Activated T-cell treated with anti-CD3 and anti-CD28 coated beads, Interleukin-2, amount 50 U/mL, for 72 hours (primary cell): ENCODE data around the gene NKG7. TPM values are rescaled to one million over a fixed set of nuclear protein-coding genes. Genes with fewer than 3 reads are reported as not detected.

Experiments used
- ATAC-seq, 2 donors: fragments of 150-1000 bp; cut with Tn5 transposase; replicated peaks in 1 of 2; 2 replicates each; pipeline ENCODE4 v1.10.0; 2021; ENCODE audit warnings: moderate library complexity in 2 of 2, mild to moderate bottlenecking in 1 of 2
- DNase-seq, 2 donors: peaks; one replicate each; pipeline ENCODE4 v3.0.0; 2021 to 2022; ENCODE audit warnings: mixed read lengths in 1 of 2
- H3K27ac Mint-ChIP-seq: one replicate; pipeline ENCODE4 v1.8.0; 2022; ENCODE audit warnings: mild to moderate bottlenecking, moderate library complexity, mixed read lengths
- H3K27me3 Mint-ChIP-seq: one replicate; pipeline ENCODE4 v1.8.0; 2022; ENCODE audit warnings: low read depth, mixed read lengths
- H3K36me3 Mint-ChIP-seq, 2 donors: one replicate each; pipeline ENCODE4 v1.8.0; 2022; ENCODE audit warnings: mixed read lengths in 2 of 2, mild to moderate bottlenecking in 1 of 2; ENCODE audit not compliant: insufficient read depth in 2 of 2
- H3K4me1 Mint-ChIP-seq: one replicate; pipeline ENCODE4 v1.8.0; 2022; ENCODE audit warnings: low read depth, mixed read lengths
- H3K4me3 Mint-ChIP-seq, 2 donors: one replicate each; pipeline ENCODE4 v1.8.0; 2022; ENCODE audit warnings: mild to moderate bottlenecking in 2 of 2, mixed read lengths in 2 of 2, moderate library complexity in 2 of 2
- H3K9me3 Mint-ChIP-seq, 2 donors: one replicate each; pipeline ENCODE4 v1.8.0; 2022; ENCODE audit warnings: mixed read lengths in 2 of 2
- total RNA-seq, 2 donors: library from RNA; stranded (reverse); gene quantifications; one replicate each; pipeline ENCODE4 v1.2.3, GENCODE V29; 2022

NKG7 gene
- total RNA-seq, 2 donors from 2014 or later, result 190 to 261 TPM

- no peak overlapping the region for H3K27ac Mint-ChIP-seq
- H3K27me3 Mint-ChIP-seq, result peaks cover 6% of the 10 kb centered on the region
- ATAC-seq (no peak), DNase-seq (no peak)
- no peak overlapping the region for H3K4me3 Mint-ChIP-seq
- peaks cover 12% of the 10 kb centered on the region for H3K4me1 Mint-ChIP-seq
- H3K36me3 Mint-ChIP-seq, result no peaks in the 10 kb centered on the region
- no peaks in the 10 kb centered on the region for H3K9me3 Mint-ChIP-seq
Observed at GRCh38 chr19:51337141-51337860, 35.2 kb downstream of the NKG7 start.

DNA sequence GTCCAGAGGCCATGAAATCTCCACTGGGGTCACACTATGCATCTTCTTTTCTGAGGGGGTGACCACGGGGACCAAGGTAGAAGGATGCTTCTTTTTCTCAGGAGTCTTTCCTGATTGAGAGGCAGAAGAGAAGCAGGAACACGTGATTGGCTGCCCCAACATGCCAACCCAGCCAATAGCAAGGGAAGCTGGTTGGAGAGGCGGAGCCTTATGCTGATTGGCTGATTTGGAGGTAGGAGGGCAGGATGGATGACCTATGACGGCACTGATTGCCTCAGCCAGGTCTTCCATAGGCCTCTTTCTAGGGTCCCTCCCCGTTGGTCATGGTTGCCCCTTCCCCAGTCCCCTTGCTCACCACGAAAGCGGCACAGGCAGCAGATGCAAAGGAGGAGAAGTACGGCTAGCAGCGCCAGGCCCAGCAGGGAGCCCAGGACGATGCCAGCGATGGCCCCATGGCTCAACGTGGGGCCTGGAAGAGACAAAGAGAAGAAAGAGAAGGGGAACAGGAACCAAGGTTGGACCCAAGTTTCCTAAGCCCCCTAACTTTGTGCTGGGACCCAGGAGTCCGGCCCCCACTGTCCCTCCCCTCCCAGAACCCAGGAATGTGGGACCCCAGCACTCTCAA, 38.5 kb downstream of the NKG7 start:
- ATAC-seq (no peak), DNase-seq (no peak)
- no peak overlapping the region for H3K27ac Mint-ChIP-seq
- peaks cover 28% of the 10 kb centered on the region for H3K27me3 Mint-ChIP-seq
- peaks cover 0 to 2% of the 10 kb centered on the region in 2 donors for H3K9me3 Mint-ChIP-seq
- no peak overlapping the region for H3K4me3 Mint-ChIP-seq
- H3K36me3 Mint-ChIP-seq, result peaks cover 7% of the 10 kb centered on the region in 2 donors
- H3K4me1 Mint-ChIP-seq, result peaks cover 4% of the 10 kb centered on the region

DNA sequence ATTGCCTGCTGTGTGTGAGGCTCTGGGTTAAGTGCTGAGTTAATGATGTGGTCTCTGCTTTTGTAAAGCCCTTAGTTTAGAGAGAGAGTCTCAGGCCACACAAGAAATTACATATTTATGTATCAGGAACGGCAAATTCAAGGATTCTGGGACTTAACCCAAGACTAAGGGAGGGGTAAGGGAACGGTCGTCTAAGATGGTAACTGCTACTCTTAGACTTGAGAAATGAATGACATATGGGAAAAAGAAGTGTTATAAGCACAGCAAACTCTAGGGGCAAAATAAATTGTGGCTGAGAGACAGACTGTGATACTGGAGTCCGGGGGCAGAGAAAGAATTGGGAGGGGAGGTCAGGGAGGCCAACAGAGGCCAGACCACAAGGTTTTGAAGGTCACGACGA, 40.7 kb downstream of the NKG7 start:
- Mint-ChIP-seq H3K4me1 (peaks cover 6% of the 10 kb centered on the region), H3K36me3 (peaks cover 7 to 9% of the 10 kb centered on the region in 2 donors), H3K27me3 (peaks cover 45% of the 10 kb centered on the region), H3K9me3 (peaks cover 0 to 2% of the 10 kb centered on the region in 2 donors), H3K27ac (no peak overlapping the region), H3K4me3 (no peak overlapping the region)
- ATAC-seq, result no peak
- DNase-seq, result no peak

GRCh38 chr19:51331193-51331592, 41.3 kb downstream of the NKG7 start:
- Mint-ChIP-seq H3K4me3 (no peak overlapping the region), H3K36me3 (peaks cover 7 to 9% of the 10 kb centered on the region in 2 donors), H3K4me1 (peaks cover 6% of the 10 kb centered on the region), H3K27ac (no peak overlapping the region), H3K27me3 (peaks cover 50% of the 10 kb centered on the region), H3K9me3 (peaks cover 0 to 2% of the 10 kb centered on the region in 2 donors)
- DNase-seq, result no peak
- no peak for ATAC-seq

DNA sequence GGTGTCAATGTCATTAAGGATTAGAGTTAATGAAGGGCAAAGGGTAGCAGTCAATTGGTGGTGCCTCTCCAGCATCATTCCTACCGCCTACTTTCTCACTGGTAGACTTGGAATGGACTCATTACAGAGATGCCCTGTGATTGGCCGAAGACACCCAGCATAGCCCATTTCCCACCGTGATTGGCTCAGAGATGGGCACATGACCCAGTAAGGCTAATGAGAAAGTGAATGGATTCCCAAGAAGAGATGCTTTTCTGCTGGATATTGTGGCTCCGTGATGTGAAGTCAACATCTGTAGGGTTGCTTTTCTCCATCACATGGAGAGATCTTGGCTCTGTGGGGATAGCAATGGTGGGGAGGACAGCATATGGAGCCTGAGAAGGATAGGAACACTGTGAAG, 42.1 kb downstream of the NKG7 start:
- Mint-ChIP-seq H3K36me3 (peaks cover 7 to 9% of the 10 kb centered on the region in 2 donors), H3K9me3 (peaks cover 0 to 2% of the 10 kb centered on the region in 2 donors), H3K4me3 (no peak overlapping the region), H3K27ac (no peak overlapping the region), H3K27me3 (peaks cover 58% of the 10 kb centered on the region), H3K4me1 (peaks cover 14% of the 10 kb centered on the region)
- no peak for ATAC-seq
- no peak for DNase-seq

DNA sequence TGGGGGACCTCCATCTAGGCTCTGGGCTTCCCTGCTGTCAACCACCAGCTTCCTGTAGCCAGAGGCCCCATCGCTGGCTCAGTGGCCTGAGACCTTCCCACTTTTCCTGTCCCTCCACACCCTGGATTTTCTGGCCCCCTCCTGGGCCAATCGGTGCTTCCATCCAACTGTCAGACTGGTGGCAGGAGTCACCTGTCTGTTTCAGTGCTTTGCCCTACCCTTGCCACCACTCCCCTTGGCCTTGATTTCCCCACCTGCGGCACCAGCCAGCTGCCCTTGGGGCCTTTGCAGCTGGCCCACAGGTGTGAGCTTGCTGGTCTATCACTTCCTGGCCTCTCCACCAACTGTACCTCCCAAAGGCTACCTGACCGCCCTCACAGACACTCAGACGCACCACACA, 43.0 kb downstream of the NKG7 start:
- no peak for ATAC-seq
- peaks cover 7 to 9% of the 10 kb centered on the region in 2 donors for H3K36me3 Mint-ChIP-seq
- H3K27ac Mint-ChIP-seq, result no peak overlapping the region
- peaks cover 64% of the 10 kb centered on the region for H3K27me3 Mint-ChIP-seq
- H3K4me1 Mint-ChIP-seq, result peaks cover 16% of the 10 kb centered on the region
- no peak for DNase-seq
- H3K9me3 Mint-ChIP-seq, result peaks cover 0 to 2% of the 10 kb centered on the region in 2 donors
- no peak overlapping the region for H3K4me3 Mint-ChIP-seq

GRCh38 chr19:51327066-51328001, 45.1 kb downstream of the NKG7 start:
- H3K36me3 Mint-ChIP-seq, result peaks cover 7 to 9% of the 10 kb centered on the region in 2 donors
- H3K27me3 Mint-ChIP-seq, result peaks cover 84% of the 10 kb centered on the region

DNA sequence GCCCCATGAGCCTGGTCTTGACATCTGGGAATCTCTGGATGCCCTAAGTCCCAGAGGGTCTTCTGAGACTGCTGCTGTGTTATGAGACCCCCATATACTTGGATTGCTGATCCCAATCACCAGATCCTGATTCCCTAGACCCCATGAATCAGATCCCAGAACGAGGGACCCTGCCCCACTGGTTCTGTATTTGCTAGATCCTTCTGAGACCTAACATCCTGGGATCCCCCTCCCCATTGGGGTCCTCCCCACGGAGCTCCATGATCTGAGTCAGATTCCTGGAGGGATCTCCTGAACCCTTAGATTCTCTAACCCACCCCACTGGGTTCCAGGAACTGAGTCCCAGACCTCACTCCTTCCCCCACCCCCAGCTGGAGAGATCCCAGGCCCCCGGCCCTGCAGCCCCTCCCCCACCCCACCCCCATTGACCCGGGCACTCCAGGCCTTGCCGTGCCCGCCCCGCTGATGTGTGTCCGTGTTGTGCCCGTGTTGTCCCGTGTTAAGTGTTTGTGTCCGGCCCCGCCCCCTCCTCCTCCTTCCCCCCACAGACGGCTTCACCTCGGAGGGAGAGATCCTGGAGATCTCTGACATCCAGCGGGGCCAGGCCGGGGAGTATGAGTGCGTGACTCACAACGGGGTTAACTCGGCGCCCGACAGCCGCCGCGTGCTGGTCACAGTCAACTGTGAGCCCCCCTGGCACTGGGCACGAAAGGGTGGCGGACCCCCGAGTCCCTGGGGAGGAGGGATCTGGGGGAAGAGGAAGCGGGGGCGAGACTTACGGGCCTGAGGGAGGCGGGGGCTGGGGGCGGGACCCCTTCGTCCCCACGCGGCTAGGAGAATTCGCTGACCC, 46.0 kb downstream of the NKG7 start:
- DNase-seq (no peak), ATAC-seq (no peak)
- H3K4me1 Mint-ChIP-seq, result peaks cover 16% of the 10 kb centered on the region
- no peak overlapping the region for H3K27ac Mint-ChIP-seq
- H3K36me3 Mint-ChIP-seq, result peaks cover 2 to 4% of the 10 kb centered on the region in 2 donors
- peak overlapping the region in 1 of 2 donors; percentile 86 for H3K4me3 Mint-ChIP-seq
- peaks cover 0 to 2% of the 10 kb centered on the region in 2 donors for H3K9me3 Mint-ChIP-seq
- peaks cover 76% of the 10 kb centered on the region for H3K27me3 Mint-ChIP-seq

More at GRCh38 chr19:51327066-51328001, 45.1 kb downstream of the NKG7 start:
- Mint-ChIP-seq H3K4me1 (peaks cover 16% of the 10 kb centered on the region), H3K4me3 (peak overlapping the region; percentile 66 to 86), H3K27ac (no peak overlapping the region), H3K9me3 (peaks cover 0 to 2% of the 10 kb centered on the region in 2 donors)
- DNase-seq (peak; percentile 71 to 78), ATAC-seq (peak; percentile 88 to 91)

GRCh38 chr19:51325161-51325976, 47.1 kb downstream of the NKG7 start:
- Mint-ChIP-seq H3K27me3 (peaks cover 67% of the 10 kb centered on the region), H3K4me1 (peaks cover 16% of the 10 kb centered on the region), H3K36me3 (peaks cover 0 to 2% of the 10 kb centered on the region in 2 donors), H3K9me3 (no peaks in the 10 kb centered on the region), H3K27ac (no peak overlapping the region), H3K4me3 (peak overlapping the region in 1 of 2 donors; percentile 9)
- DNase-seq (peak; percentile 30 to 39), ATAC-seq (peak; percentile 38)

GRCh38 chr19:51324167-51324481, 48.3 kb downstream of the NKG7 start:
- H3K27me3 Mint-ChIP-seq, result peaks cover 60% of the 10 kb centered on the region
- peaks cover 16% of the 10 kb centered on the region for H3K4me1 Mint-ChIP-seq
- no peak overlapping the region for H3K27ac Mint-ChIP-seq
- H3K36me3 Mint-ChIP-seq, result peaks cover 0 to 2% of the 10 kb centered on the region in 2 donors
- H3K4me3 Mint-ChIP-seq, result no peak overlapping the region
- no peak for DNase-seq
- ATAC-seq, result no peak
- H3K9me3 Mint-ChIP-seq, result no peaks in the 10 kb centered on the region

- no peak overlapping the region for H3K4me3 Mint-ChIP-seq
- ATAC-seq, result no peak
- peaks cover 16% of the 10 kb centered on the region for H3K4me1 Mint-ChIP-seq
- H3K36me3 Mint-ChIP-seq, result peaks cover 0 to 2% of the 10 kb centered on the region in 2 donors
- no peaks in the 10 kb centered on the region for H3K9me3 Mint-ChIP-seq
- H3K27me3 Mint-ChIP-seq, result peaks cover 61% of the 10 kb centered on the region
- DNase-seq, result no peak
- H3K27ac Mint-ChIP-seq, result no peak overlapping the region
Observed at GRCh38 chr19:51323481-51324166, 48.8 kb downstream of the NKG7 start.
